DMS79 treated with DMSO at 0.1 percent for 48 hours (cell line): ENCODE measurements around the gene PCBP3.
A peak's percentile ranks its signal among the peaks of the same experiment; 100 is the strongest.
"Not testable (repeated sequence)": the region's sequence is repeated elsewhere in the genome, so short reads cannot be mapped to it uniquely, and the experiment has no call there.

Experiments
- DNase-seq: peaks from one replicate; lab custom pipeline; 2025; lab: John Stamatoyannopoulos, UW

Gene PCBP3

DNA sequence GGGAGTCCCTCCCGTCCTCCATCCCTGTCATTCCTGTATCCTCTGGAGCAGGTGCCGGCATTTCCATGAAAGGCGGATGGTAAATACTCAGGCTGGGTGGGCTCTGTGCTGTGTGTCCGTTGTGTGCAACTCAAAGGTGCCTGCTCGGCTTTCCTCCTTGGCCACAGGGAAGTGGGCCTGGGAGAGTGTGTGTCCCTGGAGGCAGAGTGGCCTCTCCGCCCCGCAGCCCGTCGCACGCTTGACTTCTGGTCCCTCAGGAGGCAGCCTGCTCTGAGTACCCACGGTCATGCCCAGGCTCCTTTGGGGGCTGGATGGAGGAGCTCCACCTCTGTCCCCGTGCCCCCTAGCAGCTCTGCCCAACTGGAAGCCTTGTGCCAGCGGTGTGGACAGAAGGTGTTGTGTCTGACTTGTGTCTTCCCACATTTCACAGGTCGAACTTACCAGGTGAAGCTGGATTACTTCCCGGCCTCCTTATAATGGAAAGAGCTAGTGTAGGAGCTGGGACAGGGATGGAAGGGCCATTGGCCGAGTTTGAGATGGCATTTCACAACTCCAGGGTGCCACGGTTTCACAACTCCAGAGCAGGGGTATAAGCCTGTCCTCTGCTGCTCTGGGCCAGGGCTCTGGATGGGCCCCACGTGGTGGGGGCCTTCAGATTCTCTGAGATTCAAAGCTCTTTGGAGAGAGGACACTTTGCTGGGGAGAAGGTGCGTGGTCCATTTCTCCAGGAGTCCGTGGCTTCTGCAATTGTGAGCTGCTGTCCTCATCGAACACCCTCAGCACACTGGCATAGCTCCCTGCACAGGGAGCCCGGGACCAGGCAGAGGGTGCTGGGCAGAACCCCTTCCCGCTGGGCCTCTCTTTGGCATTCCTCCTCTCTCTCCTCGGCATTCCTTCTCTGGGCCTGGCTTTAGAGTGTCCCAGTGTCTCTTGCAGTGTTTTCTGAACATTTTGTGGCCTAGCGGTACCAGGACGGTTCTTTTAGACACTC, 185.3 kb downstream of the PCBP3 start:
- DNase-seq: no peak

DNA sequence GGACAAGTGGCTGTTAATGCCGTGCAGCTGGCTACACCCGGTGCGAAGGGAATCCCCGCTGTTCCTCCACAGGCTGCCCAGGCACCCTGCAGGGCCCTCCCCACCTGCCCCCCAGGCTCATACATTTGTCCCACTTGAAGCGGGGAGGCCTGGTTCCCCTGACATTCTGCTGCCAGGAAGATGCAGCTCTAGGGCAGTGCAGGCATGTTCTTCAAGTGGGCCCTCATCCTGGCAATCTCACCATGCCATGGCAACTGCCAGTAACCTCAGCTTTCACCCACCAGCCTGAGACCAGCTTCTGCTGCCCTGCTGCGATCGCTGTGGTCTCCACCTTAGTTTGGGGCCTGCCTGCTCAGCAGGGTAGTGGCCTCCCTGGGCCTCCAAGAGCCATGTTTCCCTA, 186.1 kb downstream of the PCBP3 start:
- no peak for DNase-seq

DNA sequence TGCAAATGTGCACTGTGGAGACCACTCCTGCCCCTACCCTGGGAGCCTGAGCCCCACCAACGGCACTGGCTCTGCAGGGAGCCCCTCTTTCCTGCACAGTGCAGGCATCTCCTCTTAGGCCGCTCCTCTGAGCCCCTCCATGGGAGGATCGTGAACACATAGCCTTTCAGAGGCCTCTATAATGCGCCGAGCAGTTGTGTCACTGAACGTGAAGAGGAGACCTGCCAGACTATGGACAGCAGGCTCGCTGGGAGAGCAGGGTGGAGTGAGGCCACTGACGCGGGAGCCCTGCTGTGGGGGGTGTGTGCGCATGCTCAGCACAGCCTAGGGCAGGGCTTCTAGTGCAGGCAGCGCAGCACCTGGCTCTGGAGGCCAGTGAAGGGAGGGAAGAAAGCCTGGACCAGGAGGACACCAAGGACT, 186.7 kb downstream of the PCBP3 start:
- DNase-seq: no peak

DNA sequence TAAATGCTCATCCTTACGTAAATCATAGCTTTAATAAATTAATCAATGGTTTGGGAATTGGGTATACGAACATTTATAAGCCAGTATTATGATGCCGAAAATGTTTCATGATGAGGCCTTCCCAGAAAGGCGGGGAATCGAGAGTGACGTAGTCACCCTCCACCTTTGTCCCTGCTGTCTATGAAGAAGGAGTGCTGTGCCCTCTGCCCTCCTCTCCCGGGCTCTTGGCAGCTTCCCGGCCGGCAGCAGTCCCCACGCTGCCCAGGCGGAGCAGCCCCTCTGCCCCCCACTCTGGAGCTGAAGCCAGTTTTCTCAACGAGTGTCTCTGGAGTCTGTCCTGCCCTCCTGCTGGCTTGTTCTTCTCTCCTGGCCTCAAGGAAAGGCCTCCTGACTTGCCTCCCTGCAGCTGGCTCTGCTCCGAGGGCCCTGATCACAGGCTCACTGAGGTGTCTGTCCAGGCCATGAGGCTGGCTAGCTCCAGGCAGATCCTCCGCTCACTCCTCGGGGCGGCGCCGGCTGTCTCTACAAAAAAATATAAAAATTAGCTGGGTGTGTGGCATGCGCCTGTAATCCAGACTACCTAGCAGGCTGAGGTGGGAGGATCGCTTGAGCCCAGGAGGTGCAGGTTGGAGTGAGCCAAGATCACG, 187.3 kb downstream of the PCBP3 start:
- DNase-seq: no peak

DNA sequence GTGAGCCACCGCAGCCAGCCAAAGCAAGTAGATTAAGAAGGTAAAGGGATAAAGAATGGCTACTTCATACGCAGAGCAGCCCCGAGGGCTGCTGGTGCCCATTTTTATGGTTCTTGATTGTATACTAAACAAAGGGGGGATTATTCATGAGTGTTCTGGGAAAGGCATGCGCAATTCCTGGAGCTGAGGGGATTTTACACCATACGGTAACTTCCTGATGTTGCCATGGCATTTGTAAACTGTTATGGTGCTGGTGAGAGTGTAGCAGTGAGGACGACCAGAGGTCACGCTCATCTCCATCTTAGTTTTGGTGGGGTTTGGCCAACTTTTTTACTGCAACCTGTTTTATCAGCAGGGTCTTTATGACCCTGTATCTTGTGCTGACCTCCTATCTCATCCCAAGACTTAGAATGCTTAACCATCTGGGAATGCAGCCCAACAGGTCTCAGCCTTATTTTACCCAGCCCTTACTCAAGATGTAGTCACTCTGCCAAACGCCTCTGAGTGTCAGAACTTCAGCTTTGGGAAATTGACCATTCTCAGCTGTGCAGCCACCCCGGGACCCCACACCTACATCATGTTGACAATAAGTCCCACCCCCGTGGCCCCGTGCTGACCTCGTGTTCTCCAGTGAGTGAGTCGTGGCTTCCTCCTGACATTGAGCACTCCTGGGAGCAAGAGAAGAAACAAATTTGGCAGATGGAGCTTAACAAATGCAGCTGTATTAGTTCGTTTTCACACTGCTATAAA, 188.6 kb downstream of the PCBP3 start:
- no peak for DNase-seq

DNA sequence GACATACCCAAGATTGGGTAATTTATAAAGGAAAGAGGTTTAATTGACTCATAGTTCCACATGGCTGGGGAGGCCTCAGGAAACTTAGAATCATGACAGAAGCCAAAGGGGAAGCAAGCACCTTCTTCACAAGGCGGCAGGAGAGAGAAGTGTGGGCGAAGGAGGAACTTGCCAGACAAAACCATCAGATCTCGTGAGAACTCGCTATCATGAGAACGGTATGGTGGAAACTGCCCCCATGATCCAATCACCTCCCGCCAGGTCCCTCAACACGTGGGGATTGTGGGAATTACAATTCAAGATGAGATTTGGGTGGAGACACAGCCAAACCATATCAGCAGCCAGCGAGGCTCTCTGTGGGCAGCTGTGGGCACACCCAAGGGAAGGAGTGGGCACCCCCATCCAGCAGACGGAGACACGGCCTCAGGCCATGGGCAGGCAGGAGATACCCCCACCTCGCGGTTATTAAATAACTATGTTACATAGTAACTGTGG, 189.3 kb downstream of the PCBP3 start:
- DNase-seq: not testable (repeated sequence)

DNA sequence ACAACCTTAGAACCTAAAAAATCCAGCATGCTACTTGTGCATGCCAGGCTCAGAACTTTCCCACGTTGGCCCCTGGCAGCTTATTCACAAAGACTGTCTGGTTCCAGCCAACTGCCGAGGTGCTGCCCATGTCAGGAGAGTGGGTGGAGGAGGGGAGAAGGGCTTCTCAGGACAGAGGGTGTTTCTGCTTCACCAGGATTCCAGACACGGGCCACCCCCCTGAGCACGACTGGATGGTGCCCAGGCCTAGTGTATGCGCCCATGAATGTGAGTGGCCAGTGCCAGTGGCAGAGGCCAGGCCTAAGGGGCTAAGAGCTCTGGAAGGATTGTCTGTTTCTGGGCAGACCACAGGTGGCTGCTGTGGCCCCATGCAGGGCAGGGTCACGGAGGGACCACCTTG, 189.9 kb downstream of the PCBP3 start:
- DNase-seq: no peak

GRCh38 chr21:45834026-45834715, 190.6 kb downstream of the PCBP3 start:
- DNase-seq: no peak

- DNase-seq: no peak
Measured at GRCh38 chr21:45834821-45835293, 191.3 kb downstream of the PCBP3 start.

DNA sequence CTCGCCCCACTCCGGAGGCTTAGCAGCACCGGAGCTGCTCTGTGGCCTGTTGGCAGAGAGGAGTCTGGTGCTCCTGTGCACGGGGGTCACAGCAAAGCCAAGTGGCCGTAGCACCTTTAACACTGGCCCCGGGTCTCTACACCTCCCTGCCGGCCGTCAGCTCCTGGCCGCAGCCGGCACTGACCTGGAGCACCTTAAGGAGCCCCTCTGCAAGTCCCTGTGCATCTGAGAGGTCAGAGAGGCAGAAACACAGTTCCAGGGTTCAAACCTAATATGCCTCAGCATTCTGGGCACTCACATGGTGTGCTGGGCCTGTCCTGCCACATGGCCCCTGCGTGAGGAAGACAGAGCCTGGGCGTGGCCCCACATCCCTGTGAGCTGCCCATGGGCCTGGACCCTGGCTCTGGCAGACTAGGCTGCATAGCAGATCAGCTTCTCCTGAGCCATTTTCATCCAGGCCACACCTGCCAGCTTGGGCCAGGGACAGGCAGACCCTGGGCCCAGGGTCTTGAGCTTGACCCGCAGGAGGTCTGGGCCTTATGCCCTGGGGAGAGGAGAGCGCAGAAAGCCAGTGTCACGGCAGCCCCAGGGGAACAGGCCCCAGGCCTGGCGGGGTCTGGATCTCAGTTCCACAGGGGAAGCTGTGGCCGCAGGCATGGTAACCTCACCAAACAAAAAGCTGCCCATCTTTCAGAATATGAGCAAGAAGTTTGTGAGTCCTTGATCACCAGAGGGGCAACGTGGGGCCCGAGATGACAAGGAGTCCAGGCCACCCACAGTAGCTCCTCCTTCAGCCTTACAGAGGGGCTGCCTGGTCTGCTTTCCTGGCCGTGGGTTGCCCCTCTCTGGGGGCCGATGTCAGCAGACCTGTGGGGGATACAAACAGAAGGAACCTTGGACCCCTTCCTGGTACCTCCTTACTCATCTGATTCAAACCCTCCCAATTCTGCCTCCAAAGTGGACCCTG, 192.1 kb downstream of the PCBP3 start:
- no peak for DNase-seq

DNA sequence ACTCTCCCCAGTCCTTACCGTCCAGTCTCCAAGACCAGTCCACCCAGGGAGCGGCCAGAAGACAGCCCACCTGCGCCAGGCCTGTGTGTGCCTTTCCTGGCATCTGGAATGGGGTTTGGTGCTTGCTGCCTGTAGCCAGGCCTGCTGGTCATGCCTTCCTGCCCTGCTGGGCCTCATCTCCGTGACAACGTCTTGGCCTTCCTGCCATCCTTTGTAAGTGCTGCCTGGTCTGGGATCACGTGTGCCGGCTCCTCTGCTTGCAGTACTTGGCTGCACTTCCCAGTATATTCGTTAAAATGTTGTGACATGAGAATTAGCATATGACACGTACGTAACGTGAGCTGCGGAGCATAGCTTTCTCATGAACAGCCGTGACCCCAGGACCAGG, 192.7 kb downstream of the PCBP3 start:
- DNase-seq: peak; percentile 2

- no peak for DNase-seq
Measured at GRCh38 chr21:45836694-45837670, 193.5 kb downstream of the PCBP3 start.

DNA sequence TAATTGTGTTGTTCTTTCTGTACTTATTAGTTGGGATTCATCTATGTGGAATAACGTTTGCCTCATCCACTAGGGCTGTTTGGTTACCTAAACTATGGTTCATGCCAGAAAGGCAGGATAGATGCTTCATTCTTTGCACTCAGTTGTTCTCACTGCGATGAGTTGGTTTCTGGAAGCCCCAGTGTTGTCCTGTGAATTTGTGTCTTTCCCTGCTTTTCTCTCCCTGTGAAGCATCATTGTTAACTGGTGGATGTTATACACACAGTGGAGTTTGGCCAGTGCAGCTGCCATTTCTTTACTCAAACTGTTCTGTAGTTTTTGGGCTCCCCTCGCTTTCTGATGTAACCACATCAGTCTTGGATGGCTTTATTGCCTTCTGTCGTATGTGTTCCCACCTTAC, 194.4 kb downstream of the PCBP3 start:
- DNase-seq: no peak

GRCh38 chr21:45838634-45839033, 195.1 kb downstream of the PCBP3 start:
- DNase-seq: no peak

DNA sequence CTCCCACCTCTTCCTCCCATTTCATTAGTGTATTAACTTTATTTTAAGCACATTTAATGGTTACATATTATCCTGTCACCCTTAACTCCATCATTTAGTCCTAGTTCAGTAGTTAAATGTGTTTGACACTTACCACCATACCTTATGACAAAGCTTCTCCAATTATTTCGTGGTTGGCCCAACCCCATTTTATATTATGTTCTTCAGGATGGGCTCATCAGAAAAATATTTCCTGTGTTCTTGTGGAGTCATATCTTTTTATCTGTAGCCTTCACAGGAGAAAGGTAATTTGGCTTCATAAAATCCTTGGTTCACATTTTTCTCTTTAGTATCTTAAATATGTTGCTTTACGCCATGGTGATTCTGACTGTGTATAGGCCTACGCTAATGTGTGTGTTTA, 195.7 kb downstream of the PCBP3 start:
- no peak for DNase-seq

DNA sequence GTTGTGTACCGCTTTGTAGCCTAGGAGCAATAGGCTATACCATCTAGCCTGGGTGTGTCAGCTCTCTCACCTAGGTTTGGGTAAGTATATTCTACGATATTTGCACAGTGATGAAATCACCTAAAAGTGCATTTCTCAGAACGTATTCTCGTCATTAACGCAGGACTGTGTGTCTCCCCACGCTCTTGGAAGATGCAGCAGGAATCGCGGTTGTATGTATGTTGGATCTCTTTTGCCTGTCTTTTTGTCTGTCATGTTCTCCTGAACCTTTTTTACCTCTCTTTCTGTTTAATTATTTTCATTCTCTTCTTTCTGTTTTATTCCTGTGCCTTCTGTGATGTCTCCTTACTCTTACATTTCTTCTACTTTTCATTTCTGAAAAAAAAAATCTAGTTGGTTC, 197.5 kb downstream of the PCBP3 start:
- no peak for DNase-seq

DNA sequence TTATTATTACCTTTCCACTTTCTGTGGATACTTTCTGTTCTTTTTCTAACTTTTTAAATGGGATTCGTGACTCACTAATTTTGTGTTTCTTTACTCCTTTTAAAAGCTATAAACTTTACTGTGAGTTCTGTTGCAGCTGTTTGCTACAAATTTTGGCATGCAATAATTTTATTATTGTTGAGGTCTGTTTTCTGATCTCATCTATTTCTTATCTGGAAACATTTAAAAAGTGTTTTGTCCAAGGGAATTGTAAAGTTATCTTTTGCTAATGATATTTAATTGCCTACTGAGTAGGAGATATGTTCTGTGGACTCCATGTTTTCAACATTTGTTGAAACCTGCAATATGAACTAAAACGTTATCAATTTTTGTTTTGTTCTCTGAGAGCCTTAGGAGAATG, 199.9 kb downstream of the PCBP3 start:
- DNase-seq: no peak

DNA sequence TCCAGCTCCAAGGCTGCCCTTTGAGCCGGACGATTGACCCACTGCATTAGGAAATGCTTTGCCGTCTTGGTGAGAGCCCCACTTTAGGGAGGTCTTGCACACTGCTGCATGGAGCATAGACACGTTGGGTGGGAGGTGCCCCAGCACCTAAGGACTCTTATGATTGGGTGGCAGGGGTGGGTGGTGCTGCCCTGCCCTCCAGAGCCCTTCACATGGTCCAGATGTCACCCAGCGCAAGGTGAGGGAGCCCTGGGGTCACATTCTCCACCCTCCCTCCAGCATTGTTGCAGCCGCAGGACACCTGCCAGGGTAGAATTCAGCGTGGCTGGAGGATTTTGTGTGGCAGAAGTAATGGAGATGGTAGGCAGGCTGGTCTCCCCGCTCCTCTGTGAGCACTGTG, 200.7 kb downstream of the PCBP3 start:
- no peak for DNase-seq

- DNase-seq: no peak
Measured at GRCh38 chr21:45845063-45845769, 201.7 kb downstream of the PCBP3 start.
